Measurements from ENCODE around the gene CHRD. TPM values are rescaled to one million over a fixed set of nuclear protein-coding genes. Genes with fewer than 3 reads are reported as not detected.

The CHRD gene
- total RNA-seq, 2 experiments from 2014 or later: not detected

GRCh38 chr3:184345317-184346144 is 34.3 kb upstream of the CHRD start:
- POLR2A ChIA-PET: no interaction called here
- CTCF ChIA-PET: interaction anchor here (0.6 kb wide), 1 partner anchor 10 kb away, joined by 3 read pairs; no protein-coding TSS in a partner anchor

GRCh38 chr3:184346480-184347190 is 33.2 kb upstream of the CHRD start:
- ChIA-PET POLR2A (no interaction called here), CTCF (interaction anchor here (1.1 kb wide), 1 partner anchor 12 kb away, joined by 3 read pairs; no protein-coding TSS in a partner anchor)

- ChIA-PET POLR2A (no interaction called here), CTCF (interaction anchor here (1.1 kb wide), 1 partner anchor 11 kb away, joined by 3 read pairs; no protein-coding TSS in a partner anchor)
Measured at GRCh38 chr3:184347321-184348056, 32.4 kb upstream of the CHRD start.

- CTCF ChIA-PET: no interaction called here
- POLR2A ChIA-PET: no interaction called here
Measured at GRCh38 chr3:184348057-184348382, 31.8 kb upstream of the CHRD start.

- POLR2A ChIA-PET: no interaction called here
Measured at GRCh38 chr3:184349563-184350470, 30.0 kb upstream of the CHRD start.

DNA sequence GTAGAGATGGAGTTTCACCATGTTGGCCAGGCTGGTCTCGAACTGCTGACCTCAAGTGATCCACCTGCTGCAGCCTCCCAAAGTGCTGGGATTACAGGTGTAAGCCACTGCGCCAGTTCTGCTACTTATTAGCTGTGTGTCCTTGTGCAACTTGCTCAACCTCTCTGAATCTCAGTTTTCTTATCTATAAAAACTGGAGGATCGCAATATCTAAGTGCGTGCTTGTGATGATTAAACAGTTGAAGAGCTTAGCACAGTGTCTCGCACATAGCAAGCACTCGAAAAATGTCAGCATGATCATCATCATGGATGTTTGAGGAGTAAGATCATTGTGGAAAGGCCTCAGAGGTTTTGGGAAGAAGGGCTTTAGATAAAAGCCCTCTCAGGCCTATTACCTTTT is 29.2 kb upstream of the CHRD start:
- POLR2A ChIA-PET: no interaction called here

More at GRCh38 chr3:184349563-184350470, 30.0 kb upstream of the CHRD start:
- CTCF ChIA-PET: no interaction called here

GRCh38 chr3:184351511-184352148 is 28.2 kb upstream of the CHRD start:
- POLR2A ChIA-PET: interaction anchor here (0.6 kb wide), 1 partner anchor 167 kb away, joined by 4 read pairs; no protein-coding TSS in a partner anchor
- CTCF ChIA-PET: interaction anchor here (0.6 kb wide), 1 partner anchor 11 kb away, joined by 3 read pairs; no protein-coding TSS in a partner anchor

More for the DNA sequence above, 29.2 kb upstream of the CHRD start:
- CTCF ChIA-PET: no interaction called here

- ChIA-PET POLR2A (no interaction called here), CTCF (no interaction called here)
Measured at GRCh38 chr3:184352149-184352785, 27.6 kb upstream of the CHRD start.

- POLR2A ChIA-PET: interaction anchor here (1.7 kb wide), 1 partner anchor 18 kb away, joined by 3 read pairs; no protein-coding TSS in a partner anchor
- CTCF ChIA-PET: interaction anchor here (0.9 to 1.8 kb wide), 7 partner anchors 9 to 50 kb away, joined by 3 to 5 read pairs (median 4); partner anchors contain the start of genes CLCN2 and POLR2H
Measured at GRCh38 chr3:184352897-184353545, 26.8 kb upstream of the CHRD start.

- ChIA-PET POLR2A (interaction anchor here (1.7 kb wide), 1 partner anchor 18 kb away, joined by 3 read pairs; no protein-coding TSS in a partner anchor), CTCF (interaction anchor here (0.6 to 1.8 kb wide), 13 partner anchors 8 to 197 kb away, joined by 3 to 5 read pairs (median 3); partner anchors contain the start of genes CLCN2 and POLR2H)
Measured at GRCh38 chr3:184353546-184353941, 26.3 kb upstream of the CHRD start.

GRCh38 chr3:184354121-184354728 is 25.6 kb upstream of the CHRD start:
- ChIA-PET CTCF (interaction anchor here (0.6 to 1.8 kb wide), 13 partner anchors 8 to 196 kb away, joined by 3 to 5 read pairs (median 3); partner anchors contain the start of genes CLCN2 and POLR2H), POLR2A (interaction anchor here (1.7 kb wide), 1 partner anchor 19 kb away, joined by 3 read pairs; no protein-coding TSS in a partner anchor)

GRCh38 chr3:184354754-184355153 is 25.1 kb upstream of the CHRD start:
- ChIA-PET CTCF (interaction anchor here (1.1 to 1.8 kb wide), 2 partner anchors 17 to 159 kb away, joined by 3 to 5 read pairs; no protein-coding TSS in a partner anchor), POLR2A (no interaction called here)

- POLR2A ChIA-PET: no interaction called here
- CTCF ChIA-PET: interaction anchor here (0.9 to 1.8 kb wide), 4 partner anchors 10 to 158 kb away, joined by 3 to 5 read pairs (median 4); no protein-coding TSS in a partner anchor
Measured at GRCh38 chr3:184355261-184356040, 24.4 kb upstream of the CHRD start.

DNA sequence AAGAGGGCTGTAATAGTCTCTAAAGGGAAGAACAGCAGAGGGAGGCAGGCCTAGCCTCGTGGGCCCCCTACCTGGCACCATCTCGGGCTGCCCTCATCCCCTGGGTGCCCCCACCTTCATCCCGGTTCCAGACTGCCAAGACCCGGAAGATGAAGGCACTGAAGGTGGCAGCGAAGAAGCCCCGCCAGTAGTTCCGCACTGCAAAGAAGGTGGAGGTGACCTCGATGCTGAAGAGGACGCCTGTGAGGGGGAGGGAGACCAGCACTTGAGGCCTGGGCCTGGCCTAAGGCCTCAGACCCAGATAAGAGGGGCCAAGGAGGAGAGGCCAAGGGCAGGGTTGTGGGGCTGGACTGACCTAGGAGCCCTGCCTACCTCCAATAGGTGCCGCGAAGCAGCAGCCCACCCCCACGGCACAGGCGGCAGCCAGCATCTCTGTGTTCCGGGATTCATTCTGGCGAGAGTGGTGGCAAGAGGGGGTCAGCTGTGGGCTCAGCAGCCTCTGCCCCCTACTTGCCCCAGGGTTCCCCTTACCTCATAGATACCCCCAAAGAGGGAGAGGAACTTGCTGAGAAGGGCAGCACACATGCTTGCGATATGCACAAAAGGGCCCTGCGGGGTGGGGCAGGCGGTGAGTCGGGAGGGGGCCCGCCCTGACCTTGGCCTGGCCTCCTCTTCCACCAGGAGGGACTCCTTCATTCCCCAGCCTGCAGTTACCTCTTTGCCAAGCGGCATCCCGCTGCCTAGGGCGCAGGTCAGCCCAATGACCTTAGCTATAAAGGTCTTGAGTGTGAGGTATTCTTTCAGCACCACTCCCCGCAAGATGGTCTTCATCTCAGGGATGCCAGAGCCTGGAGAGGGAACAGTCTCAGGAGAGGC is 22.4 kb upstream of the CHRD start:
- ChIA-PET POLR2A (no interaction called here), CTCF (no interaction called here)

Data from activated CD8-positive, alpha-beta memory T cell treated with anti-CD3 and anti-CD28 coated beads for 36 hours (primary cell).